Choroid plexus epithelial cell (primary cell): ENCODE measurements around the gene KCNH8.

Experiments
- DNase-seq: peaks from one replicate; pipeline ENCODE4 v3.0.0-alpha.2; 2010; ENCODE audit warnings: low read depth
- H3K4me3 ChIP-seq: 2 replicates; pipeline ENCODE4 v1.5.1; 2011; ENCODE audit warnings: low read depth, mild to moderate bottlenecking, control low read depth, low read length, moderate library complexity
- CTCF ChIP-seq: conservative IDR thresholded peaks from 2 replicates; pipeline ENCODE4 v1.5.1; 2011; ENCODE audit warnings: low read depth, mild to moderate bottlenecking, control low read depth, inconsistent platforms, low read length, moderate library complexity

Gene KCNH8

DNA sequence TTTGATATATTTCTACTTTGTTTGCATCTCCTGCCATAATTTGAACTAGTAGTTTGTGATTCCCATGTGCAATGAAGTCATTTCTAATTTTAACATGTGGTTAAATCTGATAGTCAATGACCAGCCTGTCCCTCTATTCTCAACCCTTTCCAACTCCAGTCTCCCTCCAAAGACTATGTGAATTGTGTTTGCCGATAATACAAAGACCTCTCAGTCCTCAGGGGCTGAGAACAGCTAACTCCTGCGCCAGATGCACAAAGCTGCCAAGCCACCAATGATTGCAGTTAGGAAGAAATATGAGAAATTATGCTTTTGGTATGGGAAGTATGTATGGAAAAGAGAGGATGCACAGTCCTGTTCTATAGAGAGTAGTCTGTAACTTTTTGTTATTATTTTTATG lies 54.0 kb downstream of the KCNH8 start:
- H3K4me3 ChIP-seq, result no peak overlapping the region
- no peak for DNase-seq
- no peak for TF ChIP-seq CTCF

GRCh38 chr3:19202754-19203153 lies 54.4 kb downstream of the KCNH8 start:
- DNase-seq, result no peak
- TF ChIP-seq CTCF, result no peak
- H3K4me3 ChIP-seq, result no peak overlapping the region

DNA sequence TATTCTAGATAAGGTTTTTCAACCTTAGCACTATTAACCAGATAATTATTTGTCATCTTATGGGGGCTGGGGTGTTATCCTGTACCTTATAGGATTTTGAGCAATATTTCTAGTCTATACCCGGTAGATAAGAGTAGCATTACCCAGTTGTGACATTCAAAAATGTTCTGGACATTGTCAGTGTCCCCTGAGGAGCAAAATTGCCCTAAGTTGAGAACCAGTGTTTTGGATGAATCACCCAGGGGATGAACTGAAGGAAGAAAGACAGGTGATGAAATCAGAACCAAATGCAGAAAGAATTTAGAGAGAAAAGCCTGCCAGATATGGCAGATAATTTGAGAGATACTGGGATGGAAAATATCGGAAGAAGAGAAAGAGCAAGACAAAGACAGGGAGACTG lies 58.2 kb downstream of the KCNH8 start:
- DNase-seq, result no peak
- TF ChIP-seq CTCF, result no peak
- H3K4me3 ChIP-seq, result no peak overlapping the region

- no peak for DNase-seq
- TF ChIP-seq CTCF, result no peak
- no peak overlapping the region for H3K4me3 ChIP-seq
These were observed 65.4 kb downstream of the KCNH8 start for GRCh38 chr3:19213603-19214220.

DNA sequence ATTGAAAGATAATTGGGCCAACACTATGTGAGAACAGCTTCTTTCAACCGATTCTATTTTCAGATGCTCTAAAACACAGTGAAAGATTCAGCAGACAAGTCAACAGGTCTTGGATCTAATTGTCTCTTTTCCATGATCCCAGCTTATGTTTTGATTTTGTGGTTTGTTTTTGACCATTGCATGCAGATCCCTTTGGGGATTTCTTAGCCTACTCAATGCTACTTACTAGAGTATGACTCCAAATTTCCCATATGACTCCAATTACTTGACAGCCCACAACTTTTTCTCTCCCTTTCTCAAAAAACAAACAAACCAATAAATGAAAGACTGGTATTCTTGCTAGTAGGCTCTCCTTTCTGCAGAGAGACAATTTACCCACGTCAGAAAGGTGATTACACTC lies 67.1 kb downstream of the KCNH8 start:
- TF ChIP-seq CTCF, result no peak
- no peak overlapping the region for H3K4me3 ChIP-seq
- no peak for DNase-seq

GRCh38 chr3:19216669-19217337 lies 68.5 kb downstream of the KCNH8 start:
- no peak for TF ChIP-seq CTCF
- no peak for DNase-seq
- no peak overlapping the region for H3K4me3 ChIP-seq

- TF ChIP-seq CTCF, result no peak
- DNase-seq, result no peak
These were observed 72.0 kb downstream of the KCNH8 start for GRCh38 chr3:19220311-19220710.

More at GRCh38 chr3:19220311-19220710, 72.0 kb downstream of the KCNH8 start:
- no peak overlapping the region for H3K4me3 ChIP-seq
